HG03135 (cell line): ENCODE data around the gene SNX8.

Experiments
- ATAC-seq: cut with Tn5 transposase; IDR thresholded peaks from one replicate; pipeline ENCODE4 v1.9.1; 2021; ENCODE audit warnings: mild to moderate bottlenecking, moderate library complexity; ENCODE audit not compliant: unreplicated experiment

Gene SNX8

GRCh38 chr7:2266911-2267310 lies 47.3 kb downstream of the SNX8 start:
- no peak for ATAC-seq

GRCh38 chr7:2264158-2264557 lies 50.1 kb downstream of the SNX8 start:
- no peak for ATAC-seq

GRCh38 chr7:2263176-2263575 lies 51.1 kb downstream of the SNX8 start:
- ATAC-seq: no peak

GRCh38 chr7:2261611-2262010 lies 52.6 kb downstream of the SNX8 start:
- no peak for ATAC-seq

GRCh38 chr7:2260820-2261219 lies 53.4 kb downstream of the SNX8 start:
- no peak for ATAC-seq

GRCh38 chr7:2259480-2259879 lies 54.8 kb downstream of the SNX8 start:
- ATAC-seq: no peak

GRCh38 chr7:2258661-2259365 lies 55.4 kb downstream of the SNX8 start:
- no peak for ATAC-seq

- ATAC-seq: no peak
Observed at GRCh38 chr7:2257651-2258050, 56.6 kb downstream of the SNX8 start.

GRCh38 chr7:2257046-2257551 lies 57.1 kb downstream of the SNX8 start:
- no peak for ATAC-seq

- no peak for ATAC-seq
Observed at GRCh38 chr7:2256306-2257045, 57.8 kb downstream of the SNX8 start.

GRCh38 chr7:2255145-2256139 lies 58.8 kb downstream of the SNX8 start:
- no peak for ATAC-seq

- no peak for ATAC-seq
Observed at GRCh38 chr7:2254429-2255144, 59.7 kb downstream of the SNX8 start.

- no peak for ATAC-seq
Observed at GRCh38 chr7:2253525-2254244, 60.6 kb downstream of the SNX8 start.

GRCh38 chr7:2253021-2253420 lies 61.2 kb downstream of the SNX8 start:
- no peak for ATAC-seq

- no peak for ATAC-seq
Observed at GRCh38 chr7:2251841-2252771, 62.1 kb downstream of the SNX8 start.

- no peak for ATAC-seq
Observed at GRCh38 chr7:2251381-2251780, 62.9 kb downstream of the SNX8 start.

GRCh38 chr7:2249744-2250323 lies 64.4 kb downstream of the SNX8 start:
- no peak for ATAC-seq

- ATAC-seq: no peak
Observed at GRCh38 chr7:2248984-2249694, 65.1 kb downstream of the SNX8 start.
